SK-N-SH (cell line): ENCODE results near the gene BANF1. TPM values are rescaled to one million over a fixed set of nuclear protein-coding genes. Genes with fewer than 3 reads are reported as not detected.

Experiments
- CTCF ChIA-PET: fragments of 300-600, 350-600 bp; formaldehyde crosslinking; extraction: SDS; loops from one replicate; lab custom pipeline; 2021; lab: Yijun Ruan, JAX
- POLR2A ChIA-PET: fragments of 350-600 bp; sonication (Branson Sonifier 250); formaldehyde crosslinking; extraction: SDS; loops from one replicate; lab custom pipeline; 2020; ENCODE audit warnings: antibody characterized with exemption, inconsistent platforms; lab: Yijun Ruan, JAX
- DNase-seq: peaks from one replicate; pipeline ENCODE4 v3.0.0; 2012
- H2AFZ ChIP-seq: fragments of 200-600 bp; sonication (generic); 2 replicates; pipeline ENCODE4 v1.8.1; 2016; ENCODE audit warnings: antibody characterized with exemption, mild to moderate bottlenecking, low read depth
- H3F3A ChIP-seq: fragments of 200-600 bp; sonication (generic); replicated peaks from 2 replicates; pipeline ENCODE3; 2016; ENCODE audit warnings: antibody characterized with exemption, mild to moderate bottlenecking; ENCODE audit not compliant: insufficient read depth
- H3K27ac ChIP-seq, 2 experiments: fragments of 200-500 bp in 1 of 2; fragments of 200-600 bp in 1 of 2; sonication (Bioruptor generic) in 1 of 2; sonication (generic), shearing (Covaris generic) in 1 of 2; 2 replicates each; pipeline versions ENCODE4 v1.5.1 to v1.6.1; 2014 to 2016; ENCODE audit warnings: low read depth in 2 of 2, inconsistent platforms in 1 of 2, low read length in 1 of 2, mild to moderate bottlenecking in 1 of 2, mixed read lengths in 1 of 2
- H3K27me3 ChIP-seq: fragments of 200-600 bp; sonication (generic), shearing (Covaris generic); 2 replicates; pipeline ENCODE4 v1.6.1; 2016; ENCODE audit warnings: mixed run types; ENCODE audit not compliant: insufficient read depth
- H3K36me3 ChIP-seq, 2 experiments: fragments of 200-500 bp in 1 of 2; fragments of 200-600 bp in 1 of 2; sonication (Bioruptor generic) in 1 of 2; sonication (generic) in 1 of 2; replicated peaks in 1 of 2; 2 replicates each; pipeline versions ENCODE3 to v1.5.1; 2014 to 2016; ENCODE audit warnings: low read length in 1 of 2, mild to moderate bottlenecking in 1 of 2; ENCODE audit not compliant: insufficient read depth in 2 of 2, control insufficient read depth in 1 of 2
- H3K4me1 ChIP-seq, 2 experiments: fragments of 200-500 bp in 1 of 2; fragments of 200-600 bp in 1 of 2; sonication (Bioruptor generic) in 1 of 2; sonication (generic), shearing (Covaris generic) in 1 of 2; 2 replicates each; pipeline versions ENCODE4 v1.5.1 to v1.6.1; 2014 to 2016; ENCODE audit warnings: low read depth in 1 of 2, low read length in 1 of 2, mixed run types in 1 of 2; ENCODE audit not compliant: insufficient read depth in 2 of 2, control insufficient read depth in 1 of 2
- H3K4me2 ChIP-seq: fragments of 200-600 bp; sonication (generic), shearing (Covaris generic); 2 replicates; pipeline ENCODE4 v1.6.1; 2017; ENCODE audit warnings: mixed run types
- H3K4me3 ChIP-seq, 2 experiments: fragments of 200-500 bp in 1 of 2; fragments of 200-600 bp in 1 of 2; sonication (Bioruptor generic) in 1 of 2; sonication (generic), shearing (Covaris generic) in 1 of 2; 2 replicates each; pipeline versions ENCODE4 v1.5.1 to v1.8.1; 2014 to 2016; ENCODE audit warnings: low read depth in 2 of 2, inconsistent platforms in 1 of 2, low read length in 1 of 2, mild to moderate bottlenecking in 1 of 2, mixed read lengths in 1 of 2, moderate library complexity in 1 of 2
- H3K79me2 ChIP-seq: fragments of 200-600 bp; sonication (generic); 2 replicates; pipeline ENCODE4 v1.8.1; 2017; ENCODE audit warnings: mild to moderate bottlenecking; ENCODE audit not compliant: insufficient read depth
- H3K9ac ChIP-seq: fragments of 200-600 bp; sonication (generic); 2 replicates; pipeline ENCODE4 v1.6.1; 2017; ENCODE audit warnings: mixed run types
- H3K9me2 ChIP-seq: fragments of 200-600 bp; sonication (generic); 2 replicates; pipeline ENCODE4 v1.6.1; 2017; ENCODE audit warnings: mixed run types
- H3K9me3 ChIP-seq: fragments of 200-600 bp; sonication (generic); 2 replicates; pipeline ENCODE4 v1.6.1; 2017; ENCODE audit warnings: mixed run types, mild to moderate bottlenecking, moderate library complexity
- H4K20me1 ChIP-seq: fragments of 200-600 bp; sonication (generic); 2 replicates; pipeline ENCODE4 v1.6.1; 2017; ENCODE audit warnings: mild to moderate bottlenecking, mixed run types; ENCODE audit not compliant: insufficient read depth
- ELF1 ChIP-seq: IDR thresholded peaks from 2 replicates; pipeline ENCODE4 v1.4.0; 2012
- EZH2phosphoT487 ChIP-seq: fragments of 200-600 bp; sonication (generic); IDR thresholded peaks from 2 replicates; pipeline ENCODE4 v1.6.1; 2017; ENCODE audit warnings: low read depth, mixed run types, mild to moderate bottlenecking, antibody characterized with exemption, moderate library complexity, borderline replicate concordance
- FOXM1 ChIP-seq: IDR thresholded peaks from 2 replicates; pipeline ENCODE4 v1.4.0; 2012; ENCODE audit warnings: low read depth, mild to moderate bottlenecking
- GABPA ChIP-seq: IDR thresholded peaks from 2 replicates; pipeline ENCODE4 v1.4.0; 2012; ENCODE audit warnings: low read depth, mild to moderate bottlenecking
- GATA2 ChIP-seq: sonication (generic); formaldehyde crosslinking; IDR thresholded peaks from 2 replicates; pipeline ENCODE4 v1.5.0; 2020; ENCODE audit warnings: mild to moderate bottlenecking, missing genetic modification reagents
- JUND ChIP-seq: IDR thresholded peaks from 2 replicates; pipeline ENCODE4 v1.4.0; 2012
- MXI1 ChIP-seq: IDR thresholded peaks from 2 replicates; pipeline ENCODE4 v1.6.1; 2012; ENCODE audit warnings: mild to moderate bottlenecking, low read depth, low read length, improper control_type of control experiment
- NRF1 ChIP-seq: IDR thresholded peaks from 2 replicates; pipeline ENCODE4 v1.6.1; 2012; ENCODE audit warnings: low read depth, mild to moderate bottlenecking, low read length
- PBX3 ChIP-seq: IDR thresholded peaks from 2 replicates; pipeline ENCODE4; 2012
- RAD21 ChIP-seq: IDR thresholded peaks from 2 replicates; pipeline ENCODE4 v1.6.1; 2012; ENCODE audit warnings: mild to moderate bottlenecking, low read length
- RXRA ChIP-seq: IDR thresholded peaks from 2 replicates; pipeline ENCODE4 v1.4.0; 2012; ENCODE audit warnings: low read depth, mild to moderate bottlenecking, borderline replicate concordance
- SIN3A ChIP-seq: IDR thresholded peaks from 2 replicates; pipeline ENCODE4 v1.6.1; 2012; ENCODE audit warnings: low read depth, mild to moderate bottlenecking, low read length, moderate library complexity, borderline replicate concordance
- ZBTB33 ChIP-seq: IDR thresholded peaks from 2 replicates; pipeline ENCODE4 v1.4.0; 2012; ENCODE audit warnings: low read depth, borderline replicate concordance
- WGBS: methylation state at CpG from one replicate; pipeline ENCODE4 v1.1.6; 2017; ENCODE audit warnings: low lambda C conversion rate; 5-methylcytosine and 5-hydroxymethylcytosine counted together
- polyA plus RNA-seq, 3 experiments: library from polyadenylated mRNA; depleted of rRNA; stranded (reverse); fragments of >200 nt; gene quantifications; 2 replicates each; pipeline ENCODE4 v1.2.3, GENCODE V29; 2012
- TF ChIP-seq, protein P1 (sequence below): fragments of 150-350 bp; IDR thresholded peaks from 2 replicates; pipeline ENCODE4 v1.6.1; 2016; ENCODE audit warnings: mild to moderate bottlenecking, low read depth, low read length
- TF ChIP-seq, protein P2 (sequence below): IDR thresholded peaks from 2 replicates; pipeline ENCODE4 v1.4.0; 2012; ENCODE audit warnings: low read depth

The BANF1 gene
- polyA plus RNA-seq, 1 of the 3 experiments (the other 2 are of a cell fraction), result 382 TPM

DNA sequence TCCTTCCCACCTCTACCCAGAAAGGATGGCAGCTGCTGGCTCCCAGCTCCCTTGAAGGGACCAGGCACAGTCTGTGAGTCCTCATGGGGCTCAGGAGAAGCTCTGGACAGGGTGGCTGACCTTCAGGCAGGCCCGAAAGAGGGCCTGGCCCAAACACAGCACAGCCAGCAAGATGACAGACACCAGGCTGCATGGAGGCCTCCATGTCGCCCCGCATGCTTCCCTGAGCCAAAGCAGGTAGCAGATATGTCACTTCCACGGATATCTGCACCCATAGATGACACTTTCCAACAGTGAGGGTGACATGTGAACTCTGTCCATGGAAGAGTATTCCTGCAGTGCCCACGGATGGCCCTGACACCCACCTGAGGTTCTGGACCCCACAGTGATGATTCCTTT, 18.7 kb upstream of the BANF1 start:
- no peaks in the 10 kb centered on the region for H4K20me1 ChIP-seq
- ChIA-PET CTCF (interaction anchor here (1.0 to 20.1 kb wide), 2 partner anchors 39 to 96 kb away, joined by 3 to 261 read pairs; partner anchors contain the start of genes CCDC85B, CTSW and FIBP), POLR2A (no interaction called here)
- H3K27me3 ChIP-seq, result no peaks in the 10 kb centered on the region
- TF ChIP-seq MXI1 (no peak), ELF1 (no peak), FOXM1 (no peak), EZH2phosphoT487 (no peak), RXRA (no peak), GATA2 (no peak), ZBTB33 (no peak), RAD21 (no peak), PBX3 (no peak), SIN3A (no peak), JUND (no peak), GABPA (no peak)
- TF ChIP-seq, protein P1, sequence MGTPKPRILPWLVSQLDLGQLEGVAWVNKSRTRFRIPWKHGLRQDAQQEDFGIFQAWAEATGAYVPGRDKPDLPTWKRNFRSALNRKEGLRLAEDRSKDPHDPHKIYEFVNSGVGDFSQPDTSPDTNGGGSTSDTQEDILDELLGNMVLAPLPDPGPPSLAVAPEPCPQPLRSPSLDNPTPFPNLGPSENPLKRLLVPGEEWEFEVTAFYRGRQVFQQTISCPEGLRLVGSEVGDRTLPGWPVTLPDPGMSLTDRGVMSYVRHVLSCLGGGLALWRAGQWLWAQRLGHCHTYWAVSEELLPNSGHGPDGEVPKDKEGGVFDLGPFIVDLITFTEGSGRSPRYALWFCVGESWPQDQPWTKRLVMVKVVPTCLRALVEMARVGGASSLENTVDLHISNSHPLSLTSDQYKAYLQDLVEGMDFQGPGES, result no peak
- H3K27ac ChIP-seq, result no peak overlapping the region
- no peaks in the 10 kb centered on the region for H3K9me2 ChIP-seq
- H3K36me3 ChIP-seq, result peaks cover 3 to 9% of the 10 kb centered on the region in 2 experiments
- H3K9me3 ChIP-seq, result no peaks in the 10 kb centered on the region
- no peaks in the 10 kb centered on the region for H3K79me2 ChIP-seq
- no peak overlapping the region for H3K4me3 ChIP-seq
- no peak overlapping the region for H3K4me2 ChIP-seq
- no peak overlapping the region for H3K9ac ChIP-seq
- no peak for DNase-seq
- H2AFZ ChIP-seq, result no peak overlapping the region
- H3F3A ChIP-seq, result peaks cover 12% of the 10 kb centered on the region
- H3K4me1 ChIP-seq, result no peaks in the 10 kb centered on the region
- 93% methylated on average over 3 of the region's 5 CpGs for WGBS

DNA sequence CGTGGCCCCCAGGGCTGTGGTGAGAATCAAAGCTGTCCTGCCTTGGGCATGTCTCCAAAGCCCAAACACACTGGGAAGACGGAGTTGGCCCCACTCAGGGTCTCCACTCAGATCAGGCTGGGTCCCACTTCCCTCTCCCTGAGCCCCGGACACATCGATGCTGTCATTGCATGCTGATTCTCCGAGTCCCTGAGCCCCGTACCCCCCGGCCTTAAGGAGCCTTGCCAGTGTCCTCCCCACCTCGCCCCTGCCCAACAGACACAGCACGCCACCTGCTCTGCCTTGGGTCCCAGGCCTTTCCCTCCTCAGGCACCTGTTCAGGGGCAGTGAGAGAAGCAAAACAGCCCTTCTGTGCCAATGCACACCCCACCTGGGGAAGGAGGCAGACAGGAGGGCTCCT, 15.0 kb upstream of the BANF1 start:
- H3K36me3 ChIP-seq, result peaks cover 0 to 12% of the 10 kb centered on the region in 2 experiments
- no peaks in the 10 kb centered on the region for H3K79me2 ChIP-seq
- no peak overlapping the region for H3K27ac ChIP-seq
- peak; percentile 14 for DNase-seq
- peaks cover 0 to 2% of the 10 kb centered on the region in 2 experiments; a peak in 1 of 4 replicates for H3K4me1 ChIP-seq
- no peaks in the 10 kb centered on the region for H3K27me3 ChIP-seq
- H3K9me2 ChIP-seq, result no peaks in the 10 kb centered on the region
- CTCF ChIA-PET, result interaction anchor here (1.2 to 20.1 kb wide), 5 partner anchors 8 to 276 kb away, joined by 4 to 261 read pairs (median 15); partner anchors contain the start of genes CCDC85B, CTSW, FIBP and KAT5
- no peaks in the 10 kb centered on the region for H3K9me3 ChIP-seq
- WGBS, result 92% methylated on average over 6 of the region's 9 CpGs
- no peak overlapping the region for H3K4me2 ChIP-seq
- TF ChIP-seq PBX3 (no peak), GATA2 (no peak), NRF1 (no peak), RXRA (no peak)
- TF ChIP-seq, protein P2, sequence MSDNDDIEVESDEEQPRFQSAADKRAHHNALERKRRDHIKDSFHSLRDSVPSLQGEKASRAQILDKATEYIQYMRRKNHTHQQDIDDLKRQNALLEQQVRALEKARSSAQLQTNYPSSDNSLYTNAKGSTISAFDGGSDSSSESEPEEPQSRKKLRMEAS, result no peak
- TF ChIP-seq, all 33 proteins: peak for 0
- no peak overlapping the region for H3K4me3 ChIP-seq
- H3F3A ChIP-seq, result peaks cover 18% of the 10 kb centered on the region
- no peak overlapping the region for H2AFZ ChIP-seq
- no peaks in the 10 kb centered on the region for H4K20me1 ChIP-seq
- no peak overlapping the region for H3K9ac ChIP-seq
- POLR2A ChIA-PET, result no interaction called here
